Neutrophil (primary cell): ENCODE results near the gene HIVEP1.
A peak's percentile ranks its signal among the peaks of the same experiment; 100 is the strongest.

Source experiments
- H3K27ac ChIP-seq: fragments of 200-600 bp; sonication (generic); 2 replicates; pipeline ENCODE4 v1.5.1; 2016; ENCODE audit warnings: mild to moderate bottlenecking, moderate library complexity
- H3K27me3 ChIP-seq: fragments of 200-600 bp; sonication (generic); 2 replicates; pipeline ENCODE4 v1.6.0; 2016; ENCODE audit warnings: mild to moderate bottlenecking
- H3K36me3 ChIP-seq: fragments of 200-600 bp; sonication (generic); 2 replicates; pipeline ENCODE4 v1.5.1; 2017
- H3K4me1 ChIP-seq, 2 experiments: fragments of 200-600 bp in 1 of 2; sonication (generic) in 1 of 2; 1 replicate in 1 of 2; 2 replicates in 1 of 2; pipeline versions ENCODE4 v1.5.1 to v1.6.1; 2013 to 2016; ENCODE audit warnings: low read depth in 1 of 2, low read length in 1 of 2, mild to moderate bottlenecking in 1 of 2, moderate library complexity in 1 of 2; ENCODE audit not compliant: control insufficient read depth in 1 of 2, insufficient read depth in 1 of 2
- H3K4me3 ChIP-seq, 2 experiments: fragments of 200-600 bp in 1 of 2; sonication (generic) in 1 of 2; 1 replicate in 1 of 2; 2 replicates in 1 of 2; pipeline ENCODE4 v1.5.1; 2013 to 2016; ENCODE audit warnings: low read depth in 1 of 2, low read length in 1 of 2, mild to moderate bottlenecking in 1 of 2, moderate library complexity in 1 of 2
- H3K9me3 ChIP-seq: fragments of 200-600 bp; sonication (generic); 2 replicates; pipeline ENCODE4 v1.5.1; 2016
- CTCF ChIP-seq: fragments of 200-600 bp; sonication (generic); IDR thresholded peaks from 2 replicates; pipeline ENCODE4 v1.5.1; 2016; ENCODE audit warnings: antibody characterized with exemption

HIVEP1 gene

GRCh38 chr6:12009180-12009685 is 2.9 kb upstream of the HIVEP1 start:
- H3K4me3 ChIP-seq = peak overlapping the region; percentile 70 to 80
- peaks cover 30 to 32% of the 10 kb centered on the region in 2 experiments for H3K4me1 ChIP-seq
- no peaks in the 10 kb centered on the region for H3K27me3 ChIP-seq
- H3K9me3 ChIP-seq = no peaks in the 10 kb centered on the region
- no peaks in the 10 kb centered on the region for H3K36me3 ChIP-seq
- TF ChIP-seq CTCF = no peak
- peak overlapping the region; percentile 98 for H3K27ac ChIP-seq

- H3K9me3 ChIP-seq = no peaks in the 10 kb centered on the region
- H3K36me3 ChIP-seq = no peaks in the 10 kb centered on the region
- peak overlapping the region; percentile 98 for H3K27ac ChIP-seq
- no peak for TF ChIP-seq CTCF
- H3K27me3 ChIP-seq = no peaks in the 10 kb centered on the region
- H3K4me1 ChIP-seq = peaks cover 30 to 32% of the 10 kb centered on the region in 2 experiments
- peak overlapping the region; percentile 70 to 84 for H3K4me3 ChIP-seq
Measured at GRCh38 chr6:12009876-12010634, 2.1 kb upstream of the HIVEP1 start.

- H3K27me3 ChIP-seq = no peaks in the 10 kb centered on the region
- TF ChIP-seq CTCF = no peak
Measured at GRCh38 chr6:12010635-12011275, 1.4 kb upstream of the HIVEP1 start.

GRCh38 chr6:12011276-12012037 is 655 bp upstream of the HIVEP1 start:
- Histone ChIP-seq H3K27me3 (no peaks in the 10 kb centered on the region), H3K4me3 (peak overlapping the region; percentile 70 to 94), H3K4me1 (peaks cover 30 to 32% of the 10 kb centered on the region in 2 experiments), H3K36me3 (peaks cover 9% of the 10 kb centered on the region), H3K9me3 (no peaks in the 10 kb centered on the region), H3K27ac (peak overlapping the region; percentile 98)
- no peak for TF ChIP-seq CTCF

More at GRCh38 chr6:12010635-12011275, 1.4 kb upstream of the HIVEP1 start:
- Histone ChIP-seq H3K9me3 (no peaks in the 10 kb centered on the region), H3K27ac (peak overlapping the region; percentile 98), H3K4me1 (peaks cover 30 to 32% of the 10 kb centered on the region in 2 experiments), H3K4me3 (peak overlapping the region; percentile 70 to 84), H3K36me3 (peaks cover 2% of the 10 kb centered on the region)

- H3K27ac ChIP-seq = peak overlapping the region; percentile 98
- no peak for TF ChIP-seq CTCF
Measured at GRCh38 chr6:12012558-12013306, 620 bp downstream of the HIVEP1 start.

More at GRCh38 chr6:12012558-12013306, 620 bp downstream of the HIVEP1 start:
- Histone ChIP-seq H3K36me3 (peaks cover 21% of the 10 kb centered on the region), H3K4me1 (peaks cover 30 to 32% of the 10 kb centered on the region in 2 experiments), H3K9me3 (no peaks in the 10 kb centered on the region), H3K27me3 (no peaks in the 10 kb centered on the region), H3K4me3 (peak overlapping the region; percentile 82 to 94)
